Heart right ventricle (tissue), 16 donors: ENCODE data around the gene IMMP2L. TPM values are rescaled to one million over a fixed set of nuclear protein-coding genes. Genes with fewer than 3 reads are reported as not detected.

Experiments used
- ATAC-seq, 8 donors: fragments of 200-7000 bp; cut with Tn5 transposase; one replicate each; pipeline ENCODE4 v1.9.1; 2020; ENCODE audit warnings: mild to moderate bottlenecking in 8 of 8, moderate library complexity in 8 of 8, moderate number of reproducible peaks in 1 of 8
- DNase-seq, 2 donors: peaks; one replicate each; pipeline ENCODE4 v3.0.0-alpha.2; 2020
- H3K27ac ChIP-seq, 10 donors: fragments of 200-600 bp; sonication (generic) in 2 of 10; one replicate each; pipeline versions ENCODE4 v1.5.0 to v1.8.0; 2020 to 2022; ENCODE audit warnings: mild to moderate bottlenecking in 3 of 10
- H3K27me3 ChIP-seq, 7 donors: fragments of 200-600 bp; one replicate each; pipeline ENCODE4 v1.8.0; 2021 to 2022; ENCODE audit warnings: mild to moderate bottlenecking in 2 of 7
- H3K36me3 ChIP-seq, 9 donors: fragments of 200-600 bp; sonication (generic) in 1 of 9; one replicate each; pipeline versions ENCODE4 v1.5.0 to v1.8.0; 2020 to 2022; ENCODE audit warnings: mild to moderate bottlenecking in 2 of 9
- H3K4me1 ChIP-seq, 9 donors: fragments of 200-600 bp; sonication (generic) in 1 of 9; one replicate each; pipeline versions ENCODE4 v1.5.0 to v1.8.0; 2020 to 2022; ENCODE audit warnings: mild to moderate bottlenecking in 4 of 9
- H3K4me3 ChIP-seq, 10 donors: fragments of 200-600 bp; sonication (generic) in 2 of 10; one replicate each; pipeline versions ENCODE4 v1.5.0 to v1.8.0; 2020 to 2022; ENCODE audit warnings: mild to moderate bottlenecking in 7 of 10, moderate library complexity in 2 of 10
- H3K9me3 ChIP-seq, 11 donors: fragments of 200-600 bp in 10 of 11; sonication (generic) in 2 of 11; one replicate each; pipeline versions ENCODE4 v1.5.0 to v1.8.0; 2013 to 2022; ENCODE audit warnings: mild to moderate bottlenecking in 2 of 11, control low read depth in 1 of 11, moderate library complexity in 1 of 11
- CTCF ChIP-seq, 9 donors: fragments of 200-600 bp; sonication (generic) in 2 of 9; IDR thresholded peaks; one replicate each; pipeline versions ENCODE4 v1.5.0 to v1.8.0; 2021 to 2022; ENCODE audit warnings: antibody characterized with exemption in 9 of 9, mild to moderate bottlenecking in 5 of 9, moderate library complexity in 1 of 9
- WGBS, 2 donors: extraction: QIAGEN DNeasy Blood & Tissue Kit; methylation state at CpG; one replicate each; pipeline ENCODE4 v1.1.7; 2013; ENCODE audit warnings: inconsistent platforms in 1 of 2; 5-methylcytosine and 5-hydroxymethylcytosine counted together
- intact Hi-C, 10 donors: fragments of 100-400 bp; cut with DNase I; formaldehyde crosslinking; loops; one replicate each; pipeline versions ENCODE4 v1.11.1 to v1.14.2; 2022
- polyA plus RNA-seq, 2 donors: library from polyadenylated mRNA; stranded (reverse); fragments of 200-250 nt; gene quantifications; one replicate each; pipeline ENCODE4 v1.2.3, GENCODE V29; 2013
- total RNA-seq, 10 donors: library from RNA; stranded (reverse); fragmentation: NEBNext Ultra II Directional in 3 of 10; extraction: Animal tissue kit (Norgen Biotek cat#: 25700) in 3 of 10; gene quantifications; one replicate each; pipeline versions ENCODE4 v1.2.1 to v1.2.4, GENCODE V29; 2021 to 2023
- donor health status: Arrhythmogenic right ventricular cardiomyopathy.
- donor health status: ischemic (EF 13 %, LVEDD 7.1; RV severe dilation, severe dysfunction).
- donor health status: healthy with polysubstance abuse.
- donor health status: DM: no; HTN: yes; CAD: no.
- donor health status: DM: no; HTN: no; CAD: no.
- donor health status: ischemic (EF 25% LVEDD 6.9; RV normal size, moderate dysfunction).
- donor health status: ischemic (EF 25% LVEDD 5.7; RV mildly dilated, moderate dysfunction).
- donor health status: healthy.
- donor health status: DM: yes; HTN: yes; CAD: no.
- donor health status: Ischemic cardiomyopathy.
- donor health status: ischemic (EF 35%, LVEDD 5.7; RV mildly dilated, moderate dysfunction).
- donor health status: nonischemic (EF 11% LVEDD 7.7; RV severe dilation, severe dysfunction).
- donor health status: DM: yes; HTN: yes; CAD: no.
- donor health status: PGD.
- donor health status: ischemic (EF 29% LVEDD 5.4; RV normal size, mild dysfunction).
- donor health status: nonischemic (EF 23%, LVEDD 6.1; RV moderate dilation, normal function).

IMMP2L gene
- total and polyA plus RNA-seq, 12 donors, result 4.3 to 20.8 (median 17.3) TPM

- Histone ChIP-seq H3K4me3 (no peak overlapping the region), H3K27ac (no peak overlapping the region), H3K27me3 (no peaks in the 10 kb centered on the region), H3K9me3 (peaks cover 0 to 14% (median 9%) of the 10 kb centered on the region in 11 donors), H3K36me3 (peaks cover 0 to 14% (median 0%) of the 10 kb centered on the region in 9 donors), H3K4me1 (no peaks in the 10 kb centered on the region)
- no peak for DNase-seq
- no peak for TF ChIP-seq CTCF (IDR thresholded peaks at IDR 0.05)
- no peak for ATAC-seq
- intact Hi-C loops, result no loop called here
Observed at GRCh38 chr7:111521660-111522059, 40.6 kb downstream of the IMMP2L start.

GRCh38 chr7:111518264-111518663, 44.0 kb downstream of the IMMP2L start:
- WGBS, 2 donors, result 48 to 54% methylated on average over 2 of the region's 2 CpGs

GRCh38 chr7:111517549-111517951, 44.7 kb downstream of the IMMP2L start:
- ATAC-seq, result no peak
- intact Hi-C loops, result no loop called here
- WGBS, 2 donors, result 94% methylated on average over 4 of the region's 4 CpGs
- H3K9me3 ChIP-seq, result peaks cover 0 to 14% (median 9%) of the 10 kb centered on the region in 11 donors
- H3K4me1 ChIP-seq, result no peaks in the 10 kb centered on the region
- H3K27me3 ChIP-seq, result no peaks in the 10 kb centered on the region
- H3K36me3 ChIP-seq, result peaks cover 0 to 14% (median 0%) of the 10 kb centered on the region in 9 donors
- no peak for TF ChIP-seq CTCF (IDR thresholded peaks at IDR 0.05)
- no peak overlapping the region for H3K4me3 ChIP-seq
- DNase-seq, result no peak
- no peak overlapping the region for H3K27ac ChIP-seq

More at GRCh38 chr7:111518264-111518663, 44.0 kb downstream of the IMMP2L start:
- DNase-seq (no peak), ATAC-seq (no peak)
- Histone ChIP-seq H3K27me3 (no peaks in the 10 kb centered on the region), H3K9me3 (peaks cover 0 to 14% (median 9%) of the 10 kb centered on the region in 11 donors), H3K27ac (no peak overlapping the region), H3K4me1 (no peaks in the 10 kb centered on the region), H3K36me3 (peaks cover 0 to 14% (median 0%) of the 10 kb centered on the region in 9 donors), H3K4me3 (no peak overlapping the region)
- no peak for TF ChIP-seq CTCF (IDR thresholded peaks at IDR 0.05)
- intact Hi-C loops, result no loop called here

GRCh38 chr7:111516612-111517011, 45.7 kb downstream of the IMMP2L start:
- 56 to 66% methylated on average over 4 of the region's 4 CpGs for WGBS, 2 donors
- intact Hi-C loops, result no loop called here
- no peak for TF ChIP-seq CTCF (IDR thresholded peaks at IDR 0.05)
- peaks cover 0 to 5% (median 1%) of the 10 kb centered on the region in 11 donors for H3K9me3 ChIP-seq
- DNase-seq, result no peak
- H3K27ac ChIP-seq, result no peak overlapping the region
- no peak overlapping the region for H3K4me3 ChIP-seq
- no peak for ATAC-seq
- no peaks in the 10 kb centered on the region for H3K4me1 ChIP-seq
- no peaks in the 10 kb centered on the region for H3K27me3 ChIP-seq
- H3K36me3 ChIP-seq, result peaks cover 0 to 9% (median 0%) of the 10 kb centered on the region in 9 donors
